Activated CD8-positive, alpha-beta memory T cell treated with anti-CD3 and anti-CD28 coated beads, Interleukin-2, amount 50 U/mL, for 24 hours (primary cell): ENCODE measurements around the gene PRSS21.

Source experiments
- DNase-seq: peaks from one replicate; pipeline ENCODE4 v3.0.0-alpha.2; 2020; ENCODE audit errors: extremely low read depth

The PRSS21 gene

DNA sequence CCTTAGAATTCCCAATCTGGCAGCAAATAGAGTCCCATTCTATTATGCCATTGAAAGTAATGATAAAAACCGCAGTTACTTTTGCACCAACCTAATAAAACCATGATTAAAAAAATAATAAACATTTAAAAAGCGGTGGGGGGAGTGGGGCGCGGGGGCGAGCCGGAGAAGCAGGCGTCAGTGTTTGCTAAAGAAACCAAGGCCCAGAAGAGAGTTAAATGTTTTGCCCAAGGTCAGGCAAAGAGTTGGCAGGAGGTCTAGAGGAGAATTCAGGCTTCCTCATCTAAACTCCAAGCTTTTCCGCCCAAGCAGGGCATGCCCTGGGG lies 50.6 kb downstream of the PRSS21 start:
- DNase-seq, result no peak

DNA sequence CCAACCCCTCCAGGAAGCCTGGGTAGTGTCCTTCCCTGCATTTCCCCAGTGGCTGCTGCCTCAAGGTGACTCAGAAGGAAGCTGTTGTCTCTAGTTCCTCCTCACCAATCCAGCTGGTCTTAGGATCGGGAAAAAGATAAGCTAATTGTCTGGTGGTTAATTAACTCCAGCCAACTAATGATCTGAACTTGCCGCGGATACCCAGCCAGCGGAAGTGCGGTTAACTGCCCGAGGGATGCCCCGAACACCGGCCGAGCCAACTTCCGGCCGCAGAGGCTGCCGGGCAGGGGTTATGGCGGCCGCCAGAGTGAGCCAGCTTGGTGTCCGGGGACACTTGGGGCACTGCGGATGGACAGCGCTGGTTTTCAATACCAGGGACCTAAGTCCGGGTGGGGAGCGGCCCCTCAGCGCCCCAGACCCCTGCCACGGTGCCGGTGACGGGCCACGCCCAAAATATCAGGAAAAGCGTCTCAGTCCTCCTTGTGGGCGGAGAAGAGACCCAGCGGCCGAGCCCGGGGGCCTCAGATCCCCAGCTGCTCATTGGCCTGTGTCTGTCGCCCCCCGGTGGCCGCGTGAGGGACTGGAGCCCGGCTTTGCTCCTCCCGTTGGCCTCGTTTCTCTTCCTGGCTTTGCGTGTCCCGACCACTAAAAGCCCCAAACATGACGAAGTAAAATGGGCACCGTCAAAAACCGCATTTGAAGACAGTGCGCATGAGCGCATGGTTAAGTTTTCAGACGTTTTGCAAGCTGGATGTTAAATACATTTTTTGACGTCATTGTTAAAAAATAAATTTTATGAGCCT lies 51.2 kb downstream of the PRSS21 start:
- peak; percentile 96 for DNase-seq
